Calu3 (cell line): ENCODE measurements around the gene MRPL28. TPM values are rescaled to one million over a fixed set of nuclear protein-coding genes. Genes with fewer than 3 reads are reported as not detected.
"Not testable (repeated sequence)": the region's sequence is repeated elsewhere in the genome, so short reads cannot be mapped to it uniquely, and the experiment has no call there.

Experiments
- BruUV-seq: library from RNA; stranded (reverse); fragments of 400-500 nt; replicated peaks from 2 replicates; lab custom pipeline; 2021; lab: Mats Ljungman, UMichigan
- CTCF ChIA-PET: fragments of 300-600 bp; sonication (Branson Sonifier 250); formaldehyde crosslinking; loops from one replicate; lab custom pipeline; 2022; ENCODE audit warnings: antibody characterized with exemption; lab: Charles Lee
- DNase-seq: peaks from one replicate; pipeline ENCODE4 v3.0.0; 2022
- H3K27ac Mint-ChIP-seq: one replicate; pipeline ENCODE4 v1.8.0; 2022; ENCODE audit warnings: mixed read lengths; ENCODE audit not compliant: unreplicated experiment
- H3K27me3 Mint-ChIP-seq: one replicate; pipeline ENCODE4 v1.8.0; 2022; ENCODE audit warnings: mixed read lengths; ENCODE audit not compliant: unreplicated experiment
- H3K36me3 Mint-ChIP-seq: one replicate; pipeline ENCODE4 v1.8.0; 2022; ENCODE audit warnings: mild to moderate bottlenecking, moderate library complexity, mixed read lengths; ENCODE audit not compliant: insufficient read depth, unreplicated experiment
- H3K4me1 Mint-ChIP-seq: one replicate; pipeline ENCODE4 v1.8.0; 2022; ENCODE audit warnings: mild to moderate bottlenecking, low read depth, mixed read lengths; ENCODE audit not compliant: unreplicated experiment
- H3K4me3 Mint-ChIP-seq: one replicate; pipeline ENCODE4 v1.8.0; 2022; ENCODE audit warnings: mild to moderate bottlenecking, low read depth, moderate library complexity, mixed read lengths; ENCODE audit not compliant: unreplicated experiment
- H3K9me3 Mint-ChIP-seq: one replicate; pipeline ENCODE4 v1.8.0; 2022; ENCODE audit warnings: low read depth, mixed read lengths; ENCODE audit not compliant: unreplicated experiment
- intact Hi-C: fragments of 100-400 bp; cut with micrococcal nuclease; formaldehyde crosslinking; loops from one replicate; pipeline ENCODE4 v1.10.0; 2022; ENCODE audit not compliant: unreplicated experiment
- total RNA-seq: library from RNA; stranded (reverse); gene quantifications from 2 replicates; pipeline ENCODE4 v1.2.3, GENCODE V29; 2022
- TF ChIP-seq, protein P1 (sequence below): fragments of 200-600 bp; IDR thresholded peaks from one replicate; pipeline ENCODE4 v1.8.0; 2022; ENCODE audit warnings: antibody characterized with exemption; ENCODE audit not compliant: unreplicated experiment

The MRPL28 gene
- total RNA-seq, 1 experiment from 2014 or later, result 115 TPM

DNA sequence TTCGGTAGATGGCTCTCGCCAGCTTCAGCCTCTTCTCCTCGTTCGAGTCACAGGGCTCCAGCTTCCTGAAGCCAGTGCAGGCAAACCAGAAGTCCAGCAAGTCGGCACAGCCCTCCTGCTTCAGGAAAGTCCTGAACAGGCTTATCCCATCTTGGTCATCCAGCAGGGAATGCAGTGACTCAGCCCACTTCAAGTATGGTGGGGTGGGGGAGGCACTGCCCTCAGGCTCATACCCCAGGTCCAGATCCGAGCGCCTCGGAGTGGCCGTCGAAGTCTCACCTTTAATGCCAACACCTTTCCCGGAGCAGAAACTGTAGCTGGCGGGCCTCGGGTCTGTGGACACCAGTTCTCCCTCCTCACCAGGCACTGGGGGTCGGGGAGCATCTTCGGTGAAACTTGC lies 23.8 kb downstream of the MRPL28 start:
- H3K9me3 Mint-ChIP-seq, result no peaks in the 10 kb centered on the region
- intact Hi-C loops, result no loop called here
- H3K27ac Mint-ChIP-seq, result no peak overlapping the region
- no peak for DNase-seq
- CTCF ChIA-PET, result no interaction called here
- H3K4me1 Mint-ChIP-seq, result peaks cover 25% of the 10 kb centered on the region
- H3K36me3 Mint-ChIP-seq, result peaks cover 68% of the 10 kb centered on the region
- no TSS peak for BruUV-seq
- TF ChIP-seq, protein P1, sequence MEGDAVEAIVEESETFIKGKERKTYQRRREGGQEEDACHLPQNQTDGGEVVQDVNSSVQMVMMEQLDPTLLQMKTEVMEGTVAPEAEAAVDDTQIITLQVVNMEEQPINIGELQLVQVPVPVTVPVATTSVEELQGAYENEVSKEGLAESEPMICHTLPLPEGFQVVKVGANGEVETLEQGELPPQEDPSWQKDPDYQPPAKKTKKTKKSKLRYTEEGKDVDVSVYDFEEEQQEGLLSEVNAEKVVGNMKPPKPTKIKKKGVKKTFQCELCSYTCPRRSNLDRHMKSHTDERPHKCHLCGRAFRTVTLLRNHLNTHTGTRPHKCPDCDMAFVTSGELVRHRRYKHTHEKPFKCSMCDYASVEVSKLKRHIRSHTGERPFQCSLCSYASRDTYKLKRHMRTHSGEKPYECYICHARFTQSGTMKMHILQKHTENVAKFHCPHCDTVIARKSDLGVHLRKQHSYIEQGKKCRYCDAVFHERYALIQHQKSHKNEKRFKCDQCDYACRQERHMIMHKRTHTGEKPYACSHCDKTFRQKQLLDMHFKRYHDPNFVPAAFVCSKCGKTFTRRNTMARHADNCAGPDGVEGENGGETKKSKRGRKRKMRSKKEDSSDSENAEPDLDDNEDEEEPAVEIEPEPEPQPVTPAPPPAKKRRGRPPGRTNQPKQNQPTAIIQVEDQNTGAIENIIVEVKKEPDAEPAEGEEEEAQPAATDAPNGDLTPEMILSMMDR, result no peak
- H3K27me3 Mint-ChIP-seq, result no peaks in the 10 kb centered on the region
- no peak overlapping the region for H3K4me3 Mint-ChIP-seq

DNA sequence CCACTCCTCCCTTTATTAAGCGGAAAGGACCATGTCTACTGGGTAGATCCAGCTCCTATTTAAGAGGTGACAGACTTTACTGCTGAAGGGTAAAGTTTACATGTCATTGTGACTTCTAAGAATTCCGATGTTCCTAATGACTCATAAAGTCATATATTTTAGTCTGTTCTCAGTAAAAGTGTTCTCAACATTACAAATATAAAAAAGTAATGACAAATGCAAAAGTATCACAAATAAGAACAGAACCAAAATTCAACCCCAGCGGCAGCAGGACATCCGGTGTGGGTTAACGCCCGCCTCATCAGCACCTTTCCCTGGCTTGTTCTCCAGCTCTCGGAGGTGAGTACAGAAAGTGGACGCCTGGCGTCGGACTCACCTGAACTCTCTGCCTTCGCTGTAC lies 24.6 kb downstream of the MRPL28 start:
- TF ChIP-seq, protein P1, result no peak
- no peak for DNase-seq
- Mint-ChIP-seq H3K4me3 (no peak overlapping the region), H3K36me3 (peaks cover 61% of the 10 kb centered on the region), H3K27ac (no peak overlapping the region), H3K4me1 (peaks cover 24% of the 10 kb centered on the region), H3K27me3 (no peaks in the 10 kb centered on the region), H3K9me3 (no peaks in the 10 kb centered on the region)
- intact Hi-C loops, result no loop called here
- CTCF ChIA-PET, result no interaction called here
- no TSS peak for BruUV-seq

DNA sequence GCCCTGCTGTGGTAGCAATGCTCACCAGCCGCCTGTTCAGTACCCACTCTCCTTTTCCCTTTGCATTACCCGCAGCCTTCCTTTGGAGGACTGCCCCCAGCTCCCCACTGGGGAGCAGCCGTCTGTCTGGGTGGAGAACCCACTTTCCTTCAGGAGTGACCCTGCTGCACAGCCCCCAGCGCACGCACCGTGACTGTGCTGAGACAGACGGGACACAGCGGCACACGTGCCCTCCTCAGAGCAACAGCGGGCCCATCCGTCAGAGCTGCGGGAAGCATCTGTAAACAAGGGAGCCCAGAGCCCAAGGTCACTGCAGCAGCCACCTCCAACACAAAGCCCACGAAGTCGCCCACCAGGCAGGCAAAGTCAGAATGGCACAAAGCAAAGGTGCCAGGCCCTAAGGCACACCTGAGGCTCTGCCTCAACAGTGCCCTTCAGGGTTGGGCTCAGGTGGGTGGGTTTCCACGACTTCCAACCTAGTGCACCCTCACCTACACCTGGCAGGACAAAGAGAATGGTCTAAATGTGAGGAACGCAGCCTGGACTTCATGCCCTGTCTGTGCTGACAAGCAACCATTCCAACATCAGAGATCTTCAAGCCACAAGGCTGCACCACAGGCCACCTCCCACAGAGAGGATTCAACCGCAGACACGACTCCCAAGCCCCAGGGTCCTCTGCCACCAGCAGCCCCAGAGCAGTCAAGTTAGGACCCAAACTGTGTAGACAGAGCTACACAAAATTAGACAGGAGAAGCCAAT lies 27.7 kb downstream of the MRPL28 start:
- BruUV-seq, result no TSS peak
- Mint-ChIP-seq H3K36me3 (peaks cover 61% of the 10 kb centered on the region), H3K4me1 (peaks cover 18% of the 10 kb centered on the region), H3K9me3 (no peaks in the 10 kb centered on the region), H3K27ac (no peak overlapping the region), H3K27me3 (no peaks in the 10 kb centered on the region), H3K4me3 (no peak overlapping the region)
- intact Hi-C loops, result no loop called here
- TF ChIP-seq, protein P1, result no peak
- CTCF ChIA-PET, result no interaction called here
- DNase-seq, result no peak

DNA sequence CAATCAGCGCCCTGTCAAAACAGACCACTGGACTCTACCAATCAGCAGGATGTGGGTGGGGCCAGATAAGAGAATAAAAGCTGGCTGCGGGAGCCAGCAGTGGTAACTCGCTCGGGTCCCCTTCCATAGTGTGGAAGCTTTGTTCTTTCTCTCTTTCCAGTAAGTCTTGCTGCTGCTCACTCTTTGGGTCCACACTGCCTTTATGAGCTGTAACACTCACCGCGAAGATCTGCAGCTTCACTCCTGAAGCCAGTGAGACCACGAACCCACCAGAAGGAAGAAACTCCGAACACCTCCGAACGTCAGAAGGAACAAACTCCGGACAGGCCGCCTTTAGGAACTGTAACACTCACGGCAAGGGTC lies 28.4 kb downstream of the MRPL28 start:
- H3K27me3 Mint-ChIP-seq, H3K9me3 Mint-ChIP-seq, CTCF ChIA-PET, BruUV-seq, H3K27ac Mint-ChIP-seq, intact Hi-C loops, H3K4me3 Mint-ChIP-seq, DNase-seq: not testable (repeated sequence)
- Mint-ChIP-seq H3K36me3 (peaks cover 58% of the 10 kb centered on the region), H3K4me1 (peaks cover 11% of the 10 kb centered on the region)

- H3K4me1 Mint-ChIP-seq, H3K4me3 Mint-ChIP-seq, H3K9me3 Mint-ChIP-seq, CTCF ChIA-PET, intact Hi-C loops, H3K27me3 Mint-ChIP-seq, H3K27ac Mint-ChIP-seq, DNase-seq, BruUV-seq: not testable (repeated sequence)
- peaks cover 55% of the 10 kb centered on the region for H3K36me3 Mint-ChIP-seq
These were observed 29.0 kb downstream of the MRPL28 start for GRCh38 chr16:341095-341973.
